GM12878 (cell line): ENCODE data around the gene PROP1. TPM values are rescaled to one million over a fixed set of nuclear protein-coding genes. Genes with fewer than 3 reads are reported as not detected.

Experiments
- ATAC-seq: fragments of 200-7000 bp; cut with Tn5 transposase; 3 replicates; pipeline ENCODE4 v1.9.1; 2020; ENCODE audit warnings: mild to moderate bottlenecking, moderate library complexity
- BruUV-seq: library from RNA; stranded (reverse); fragments of 400-500 nt; replicated peaks from 2 replicates; lab custom pipeline; 2021; lab: Mats Ljungman, UMichigan
- CTCF ChIA-PET: fragments of 300-600 bp; sonication (Branson Sonifier 250); formaldehyde crosslinking; extraction: SDS; loops from one replicate; lab custom pipeline; 2021; ENCODE audit warnings: inconsistent platforms; lab: Yijun Ruan, JAX
- POLR2A ChIA-PET: fragments of 350-600 bp; formaldehyde crosslinking; extraction: SDS; loops from one replicate; lab custom pipeline; 2021; ENCODE audit warnings: inconsistent platforms; lab: Charles Lee
- RAD21 ChIA-PET: fragments of 300-600 bp; sonication (Branson Sonifier 250); formaldehyde crosslinking; loops from one replicate; lab custom pipeline; 2023; ENCODE audit warnings: antibody characterized with exemption; ENCODE audit not compliant: unreplicated experiment; lab: Charles Lee
- SMC1A ChIA-PET: fragments of 300-600 bp; sonication (Branson Sonifier 250); formaldehyde crosslinking; loops from one replicate; lab custom pipeline; 2023; ENCODE audit not compliant: unreplicated experiment, uncharacterized antibody; lab: Charles Lee
- DNase-seq: peaks from one replicate; pipeline ENCODE4 v3.0.0-alpha.2; 2011; ENCODE audit warnings: low read depth, low spot score
- FAIRE-seq: peaks from 3 replicates; lab custom pipeline; 2011; peaks lifted over from hg19 to GRCh38; lab: Jason Lieb, UNC
- H2AFZ ChIP-seq: 2 replicates; pipeline ENCODE4 v1.6.0; 2011; ENCODE audit warnings: low read depth, low read length, control low read depth; ENCODE audit not compliant: control insufficient read depth
- H3K27ac ChIP-seq: 2 replicates; pipeline ENCODE4 v1.5.1; 2011; ENCODE audit warnings: control low read depth; ENCODE audit not compliant: control insufficient read depth, insufficient read depth
- H3K27me3 ChIP-seq, 2 experiments: replicated peaks in 1 of 2; 2 replicates each; pipeline versions ENCODE4 v1.6.0 to v1.6.1; 2011; ENCODE audit warnings: low read length in 1 of 2; ENCODE audit not compliant: control insufficient read depth in 2 of 2, insufficient read depth in 2 of 2
- H3K36me3 ChIP-seq, 2 experiments: 2 replicates each; pipeline ENCODE4 v1.5.1; 2011; ENCODE audit warnings: low read length in 1 of 2; ENCODE audit not compliant: control insufficient read depth in 2 of 2, insufficient read depth in 2 of 2
- H3K4me1 ChIP-seq: 2 replicates; pipeline ENCODE4 v1.6.1; 2011; ENCODE audit warnings: mild to moderate bottlenecking, low read length, moderate library complexity, mixed read lengths; ENCODE audit not compliant: control insufficient read depth, insufficient read depth
- H3K4me2 ChIP-seq: 2 replicates; pipeline ENCODE4 v1.6.0; 2011; ENCODE audit warnings: control low read depth; ENCODE audit not compliant: control insufficient read depth, insufficient read depth
- H3K4me3 ChIP-seq: fragments of 200-600 bp; sonication (generic); 2 replicates; pipeline ENCODE4 v1.5.1; 2016
- H3K79me2 ChIP-seq: 2 replicates; pipeline ENCODE4 v1.6.0; 2011; ENCODE audit warnings: low read length; ENCODE audit not compliant: control insufficient read depth, insufficient read depth
- H3K9ac ChIP-seq: 2 replicates; pipeline ENCODE4 v1.8.0; 2011; ENCODE audit warnings: low read length, control low read depth, mixed read lengths; ENCODE audit not compliant: control insufficient read depth, insufficient read depth
- H3K9me3 ChIP-seq: replicated peaks from 3 replicates; pipeline ENCODE4 v1.5.1; 2011; ENCODE audit warnings: mild to moderate bottlenecking, low read length; ENCODE audit not compliant: control insufficient read depth, insufficient read depth
- H4K20me1 ChIP-seq: 2 replicates; pipeline ENCODE4 v1.6.0; 2011; ENCODE audit not compliant: control insufficient read depth, insufficient read depth
- ESRRA ChIP-seq: IDR thresholded peaks from 2 replicates; pipeline ENCODE4 v1.6.1; 2012; ENCODE audit warnings: mild to moderate bottlenecking, low read length, improper control_type of control experiment
- FOS ChIP-seq: IDR thresholded peaks from 3 replicates; pipeline ENCODE4 v1.6.1; 2011; ENCODE audit warnings: borderline replicate concordance; ENCODE audit not compliant: insufficient read length; ENCODE audit errors: extremely low read depth
- FOXK2 ChIP-seq: fragments of 450-650 bp; IDR thresholded peaks from 2 replicates; pipeline ENCODE4 v1.6.1; 2017; ENCODE audit warnings: mild to moderate bottlenecking, moderate library complexity
- GATAD2B ChIP-seq: fragments of 450-650 bp; conservative IDR thresholded peaks from 2 replicates; pipeline ENCODE4 v1.6.1; 2017; ENCODE audit warnings: low read depth, mild to moderate bottlenecking, moderate library complexity
- IRF4 ChIP-seq: IDR thresholded peaks from 2 replicates; pipeline ENCODE4 v1.6.1; 2011; ENCODE audit warnings: low read depth, low read length
- JUNB ChIP-seq: IDR thresholded peaks from 2 replicates; pipeline ENCODE4 v1.6.1; 2016; ENCODE audit warnings: antibody characterized with exemption, mild to moderate bottlenecking
- MEF2A ChIP-seq: IDR thresholded peaks from 2 replicates; pipeline ENCODE4 v1.6.1; 2011; ENCODE audit warnings: low read depth, mild to moderate bottlenecking, low read length, moderate library complexity; ENCODE audit not compliant: insufficient read depth
- MEF2B ChIP-seq: fragments of 450-650 bp; IDR thresholded peaks from 2 replicates; pipeline ENCODE4 v1.6.1; 2018; ENCODE audit warnings: mild to moderate bottlenecking, moderate library complexity; ENCODE audit not compliant: partially characterized antibody, poor library complexity, severe bottlenecking
- MXI1 ChIP-seq: fragments of 150-350 bp; IDR thresholded peaks from 2 replicates; pipeline ENCODE4 v1.6.1; 2011; ENCODE audit warnings: low read depth, mild to moderate bottlenecking, inconsistent platforms, low read length, improper control_type of control experiment
- NFYA ChIP-seq: IDR thresholded peaks from 2 replicates; pipeline ENCODE4 v1.6.1; 2011; ENCODE audit warnings: low read depth, mild to moderate bottlenecking, low read length, improper control_type of control experiment, borderline replicate concordance
- NKRF ChIP-seq: fragments of 450-650 bp; conservative IDR thresholded peaks from 2 replicates; pipeline ENCODE4 v1.6.1; 2017; ENCODE audit warnings: mild to moderate bottlenecking, moderate library complexity
- NR2C2 ChIP-seq: IDR thresholded peaks from 2 replicates; pipeline ENCODE4 v1.6.1; 2011; ENCODE audit warnings: borderline replicate concordance, low read depth; ENCODE audit not compliant: control insufficient read depth, insufficient read length
- RAD21 ChIP-seq: IDR thresholded peaks from 2 replicates; pipeline ENCODE4 v1.6.1; 2011; ENCODE audit warnings: mild to moderate bottlenecking, low read depth, low read length, moderate library complexity; ENCODE audit not compliant: insufficient read depth
- RFX5 ChIP-seq: IDR thresholded peaks from 2 replicates; pipeline ENCODE4 v1.6.1; 2011; ENCODE audit warnings: low read depth, low read length, improper control_type of control experiment
- RUNX3 ChIP-seq: IDR thresholded peaks from 2 replicates; pipeline ENCODE4 v1.6.1; 2012; ENCODE audit warnings: low read length, inconsistent platforms
- SPI1 ChIP-seq: IDR thresholded peaks from 2 replicates; pipeline ENCODE4 v1.6.1; 2011; ENCODE audit warnings: low read depth, mild to moderate bottlenecking, low read length, moderate library complexity, borderline replicate concordance; ENCODE audit not compliant: insufficient read depth
- SRF ChIP-seq, 2 experiments: IDR thresholded peaks; 2 replicates each; pipeline ENCODE4 v1.6.1; 2011; ENCODE audit warnings: low read depth in 2 of 2, low read length in 2 of 2, mild to moderate bottlenecking in 1 of 2, moderate library complexity in 1 of 2
- TBL1XR1 ChIP-seq: IDR thresholded peaks from 2 replicates; pipeline ENCODE4 v1.6.1; 2012; ENCODE audit warnings: low read depth, low read length, improper control_type of control experiment
- WGBS: methylation state at CpG from one replicate; pipeline ENCODE4 v1.1.6; 2016; ENCODE audit warnings: low lambda C conversion rate; ENCODE audit not compliant: insufficient replicate concordance, insufficient coverage; ENCODE audit errors: missing lambda C conversion rate; 5-methylcytosine and 5-hydroxymethylcytosine counted together
- in situ Hi-C: fragments of 300-500 bp; cut with MboI; formaldehyde crosslinking; loops from 9 replicates; pipeline ENCODE4 v1.14.3; 2018; ENCODE audit warnings: mixed read lengths
- intact Hi-C: fragments of 100-400 bp; cut with micrococcal nuclease; formaldehyde crosslinking; loops from one replicate; pipeline ENCODE4 v1.14.2; 2022; ENCODE audit not compliant: unreplicated experiment
- polyA plus RNA-seq, 11 experiments: library from polyadenylated mRNA; depleted of rRNA in 4 of 11; unstranded in 6 of 11; stranded (reverse) in 5 of 11; fragments of >200 nt; fragmentation: Nextera tagmentation in 4 of 11; fragmentation: Illumina TruSeq in 1 of 11; extraction: Ambion mirVana in 4 of 11; extraction: Trizol in 1 of 11; gene quantifications; 1 replicate in 1 of 11; 2 replicates in 10 of 11; pipeline versions ENCODE4 v1.2.1 to v1.2.3, GENCODE V29; 2011 to 2016; ENCODE audit warnings: inconsistent platforms in 2 of 11, missing spikeins in 2 of 11, low read depth in 1 of 11
- total RNA-seq, 4 experiments: library from RNA; depleted of rRNA in 3 of 4; stranded (reverse); fragments of >200 nt in 3 of 4; fragmentation: Illumina TruSeq in 1 of 4; extraction: Trizol in 1 of 4; gene quantifications; 2 replicates each; pipeline versions ENCODE4 v1.2.1 to v1.2.3, GENCODE V29; 2013 to 2021
- TF ChIP-seq, protein P1 (sequence below): IDR thresholded peaks from 2 replicates; pipeline ENCODE4 v1.6.1; 2011; ENCODE audit warnings: low read depth, low read length, improper control_type of control experiment, borderline replicate concordance
- TF ChIP-seq, protein P2 (sequence below): fragments of 150-350 bp; IDR thresholded peaks from 2 replicates; pipeline ENCODE4 v1.6.1; 2016; ENCODE audit warnings: low read depth, low read length

Gene PROP1
- total and polyA plus RNA-seq, 10 of the 15 experiments (the other 5 are each of a cell fraction or from before 2014, with no cell fraction given) = not detected

DNA sequence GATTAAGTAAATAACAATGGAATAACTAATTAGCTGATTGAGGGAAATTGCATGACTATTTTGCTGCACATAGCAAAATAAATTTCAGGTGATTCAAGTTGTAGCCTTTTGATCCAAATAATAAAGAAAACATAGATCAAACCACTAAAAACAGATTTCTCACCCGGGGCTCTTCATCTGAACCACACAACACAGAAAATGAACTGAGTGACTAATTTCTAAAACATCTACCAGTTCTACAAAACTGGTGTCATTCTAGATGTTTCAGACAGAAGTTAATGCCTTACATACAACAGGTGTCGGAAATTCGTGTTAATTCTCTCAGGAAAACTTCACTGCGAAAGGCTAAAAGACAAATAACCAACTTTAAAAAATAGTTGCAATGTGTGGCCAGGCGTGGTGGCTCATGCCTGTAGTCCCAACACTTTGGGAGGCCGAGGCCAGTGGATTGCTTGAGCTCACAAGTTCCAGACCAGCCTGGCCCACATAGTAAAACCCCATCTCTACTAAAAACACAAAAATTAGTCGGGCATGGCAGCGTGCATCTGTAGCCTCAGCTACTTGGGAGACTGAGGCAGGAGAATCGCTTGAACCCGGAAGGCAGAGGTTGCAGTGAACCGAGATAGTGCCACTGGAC is 6.9 kb downstream of the PROP1 start:
- RAD21 ChIA-PET = no interaction called here
- no peak overlapping the region for H3K4me3 ChIP-seq

More for the DNA sequence above, 6.9 kb downstream of the PROP1 start:
- ChIA-PET SMC1A (no interaction called here), CTCF (no interaction called here), POLR2A (no interaction called here)
- H3K36me3 ChIP-seq = no peaks in the 10 kb centered on the region
- no peaks in the 10 kb centered on the region for H4K20me1 ChIP-seq
- FAIRE-seq (no peak), DNase-seq (no peak), ATAC-seq (no peak)
- intact Hi-C loops = no loop called here
- TF ChIP-seq JUNB (no peak), NR2C2 (no peak), FOS (no peak), FOXK2 (no peak), RAD21 (no peak), NFYA (no peak), ESRRA (no peak), RUNX3 (no peak), SRF (IDR thresholded peaks at IDR 0.05; ENCODE audit: low read depth in 2 of 2, low read length in 2 of 2) (no peak), SPI1 (no peak), MXI1 (no peak), IRF4 (no peak), TBL1XR1 (no peak), NKRF (no peak), GATAD2B (no peak), MEF2B (no peak), RFX5 (no peak), MEF2A (no peak)
- TF ChIP-seq, protein P1, sequence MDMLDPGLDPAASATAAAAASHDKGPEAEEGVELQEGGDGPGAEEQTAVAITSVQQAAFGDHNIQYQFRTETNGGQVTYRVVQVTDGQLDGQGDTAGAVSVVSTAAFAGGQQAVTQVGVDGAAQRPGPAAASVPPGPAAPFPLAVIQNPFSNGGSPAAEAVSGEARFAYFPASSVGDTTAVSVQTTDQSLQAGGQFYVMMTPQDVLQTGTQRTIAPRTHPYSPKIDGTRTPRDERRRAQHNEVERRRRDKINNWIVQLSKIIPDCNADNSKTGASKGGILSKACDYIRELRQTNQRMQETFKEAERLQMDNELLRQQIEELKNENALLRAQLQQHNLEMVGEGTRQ = no peak
- TF ChIP-seq, protein P2, sequence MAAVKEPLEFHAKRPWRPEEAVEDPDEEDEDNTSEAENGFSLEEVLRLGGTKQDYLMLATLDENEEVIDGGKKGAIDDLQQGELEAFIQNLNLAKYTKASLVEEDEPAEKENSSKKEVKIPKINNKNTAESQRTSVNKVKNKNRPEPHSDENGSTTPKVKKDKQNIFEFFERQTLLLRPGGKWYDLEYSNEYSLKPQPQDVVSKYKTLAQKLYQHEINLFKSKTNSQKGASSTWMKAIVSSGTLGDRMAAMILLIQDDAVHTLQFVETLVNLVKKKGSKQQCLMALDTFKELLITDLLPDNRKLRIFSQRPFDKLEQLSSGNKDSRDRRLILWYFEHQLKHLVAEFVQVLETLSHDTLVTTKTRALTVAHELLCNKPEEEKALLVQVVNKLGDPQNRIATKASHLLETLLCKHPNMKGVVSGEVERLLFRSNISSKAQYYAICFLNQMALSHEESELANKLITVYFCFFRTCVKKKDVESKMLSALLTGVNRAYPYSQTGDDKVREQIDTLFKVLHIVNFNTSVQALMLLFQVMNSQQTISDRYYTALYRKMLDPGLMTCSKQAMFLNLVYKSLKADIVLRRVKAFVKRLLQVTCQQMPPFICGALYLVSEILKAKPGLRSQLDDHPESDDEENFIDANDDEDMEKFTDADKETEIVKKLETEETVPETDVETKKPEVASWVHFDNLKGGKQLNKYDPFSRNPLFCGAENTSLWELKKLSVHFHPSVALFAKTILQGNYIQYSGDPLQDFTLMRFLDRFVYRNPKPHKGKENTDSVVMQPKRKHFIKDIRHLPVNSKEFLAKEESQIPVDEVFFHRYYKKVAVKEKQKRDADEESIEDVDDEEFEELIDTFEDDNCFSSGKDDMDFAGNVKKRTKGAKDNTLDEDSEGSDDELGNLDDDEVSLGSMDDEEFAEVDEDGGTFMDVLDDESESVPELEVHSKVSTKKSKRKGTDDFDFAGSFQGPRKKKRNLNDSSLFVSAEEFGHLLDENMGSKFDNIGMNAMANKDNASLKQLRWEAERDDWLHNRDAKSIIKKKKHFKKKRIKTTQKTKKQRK = no peak
- no peaks in the 10 kb centered on the region for H3K9me3 ChIP-seq
- H3K27me3 ChIP-seq = peaks cover 0 to under 1% of the 10 kb centered on the region in 2 experiments; a peak in 3 of 4 replicates
- WGBS = 48% methylated on average over 11 of the region's 11 CpGs
- no peaks in the 10 kb centered on the region for H3K4me1 ChIP-seq
- H3K27ac ChIP-seq = no peak overlapping the region
- BruUV-seq = no TSS peak
- H2AFZ ChIP-seq = no peak overlapping the region
- no peak overlapping the region for H3K4me2 ChIP-seq
- H3K9ac ChIP-seq = no peak overlapping the region
- H3K79me2 ChIP-seq = no peaks in the 10 kb centered on the region
- in situ Hi-C loops = no loop called here
